GM19324 (cell line): ENCODE data around the gene HACL1.
A peak's percentile ranks its signal among the peaks of the same experiment; 100 is the strongest.
"Not testable (repeated sequence)": the region's sequence is repeated elsewhere in the genome, so short reads cannot be mapped to it uniquely, and the experiment has no call there.

ENCODE experiments used
- ATAC-seq: cut with Tn5 transposase; IDR thresholded peaks from one replicate; pipeline ENCODE4 v1.9.1; 2021; ENCODE audit warnings: mild to moderate bottlenecking, moderate library complexity; ENCODE audit not compliant: unreplicated experiment, low FRiP score

The HACL1 gene

GRCh38 chr3:15630646-15631350, 29.4 kb upstream of the HACL1 start:
- ATAC-seq: peak; percentile 36

GRCh38 chr3:15629860-15630597, 28.7 kb upstream of the HACL1 start:
- ATAC-seq: peak; percentile 90

DNA sequence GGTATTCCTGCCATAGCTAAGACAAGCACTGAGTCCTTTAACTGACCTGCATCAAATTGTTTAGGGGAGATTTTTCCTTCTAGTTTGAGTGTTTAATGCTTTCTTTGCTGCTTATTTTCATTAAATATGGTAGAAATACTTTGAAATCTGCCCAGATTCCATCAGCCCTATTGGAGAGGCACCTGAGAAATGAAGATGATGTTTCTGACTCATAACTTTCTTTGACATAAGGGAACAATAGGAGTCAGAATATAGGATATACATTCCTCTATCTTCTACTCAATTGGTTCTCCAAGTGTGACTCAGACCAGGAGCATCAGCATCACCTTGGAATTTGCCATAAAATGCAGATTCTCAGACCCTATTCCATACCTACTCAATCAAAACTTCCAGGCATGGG, 27.6 kb upstream of the HACL1 start:
- no peak for ATAC-seq

GRCh38 chr3:15623535-15624440, 22.4 kb upstream of the HACL1 start:
- ATAC-seq: no peak

- ATAC-seq: not testable (repeated sequence)
These were observed 18.5 kb upstream of the HACL1 start for GRCh38 chr3:15619659-15620464.

DNA sequence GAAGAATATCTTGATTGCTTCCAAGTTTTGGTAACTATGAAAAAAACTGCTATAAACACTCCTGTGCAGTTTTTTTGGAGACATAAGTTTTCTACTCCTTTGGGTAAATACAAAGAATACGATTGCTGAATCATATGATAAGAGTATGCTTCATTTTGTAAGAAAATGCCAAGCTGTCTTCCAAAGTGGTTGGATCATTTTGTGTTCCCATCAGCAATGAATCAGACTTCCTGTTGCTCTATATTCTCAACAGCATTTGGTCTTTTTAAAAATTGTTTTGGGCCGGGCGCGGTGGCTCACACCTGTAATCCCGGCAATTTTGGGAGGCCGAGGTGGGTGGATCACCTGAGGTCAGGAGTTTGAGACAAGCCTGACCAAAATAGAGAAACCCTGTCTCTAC, 14.7 kb upstream of the HACL1 start:
- ATAC-seq: no peak

DNA sequence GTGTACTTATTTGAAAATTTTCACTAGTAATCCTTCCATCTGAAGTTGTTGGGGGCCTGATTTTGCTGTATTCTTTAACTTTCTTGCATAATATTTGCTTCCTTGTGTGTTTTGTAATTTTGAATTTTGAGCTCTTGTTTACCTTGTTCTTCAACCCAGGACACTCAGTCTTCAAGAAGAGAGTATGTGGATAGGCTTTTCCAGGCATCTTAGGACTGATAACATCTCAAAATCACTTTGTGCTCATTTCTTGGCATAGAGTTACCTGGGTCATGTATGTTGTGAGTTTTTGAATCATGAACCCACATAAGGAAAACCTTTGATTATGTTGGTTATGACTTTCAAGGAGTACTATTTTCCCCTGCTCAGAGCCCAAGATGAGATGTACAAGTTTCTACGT, 13.6 kb upstream of the HACL1 start:
- no peak for ATAC-seq

DNA sequence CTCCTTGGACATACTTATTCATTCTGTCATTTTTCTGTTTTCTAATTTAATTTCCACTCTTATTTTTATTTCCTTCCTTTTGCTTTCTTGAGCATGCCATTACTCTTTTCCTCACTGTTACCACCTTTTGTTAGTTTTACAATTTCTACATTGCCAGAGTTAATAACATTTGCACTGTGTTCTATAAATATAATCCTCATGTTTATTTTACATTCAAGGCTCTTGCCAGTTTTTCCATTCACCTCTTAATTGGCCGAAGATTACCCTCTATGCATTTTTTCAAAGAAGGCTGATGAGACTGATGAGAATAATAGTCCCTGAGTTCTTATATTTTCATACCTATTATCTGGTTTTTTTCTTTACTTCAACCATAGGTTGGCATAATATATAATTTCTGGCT, 10.6 kb upstream of the HACL1 start:
- no peak for ATAC-seq

DNA sequence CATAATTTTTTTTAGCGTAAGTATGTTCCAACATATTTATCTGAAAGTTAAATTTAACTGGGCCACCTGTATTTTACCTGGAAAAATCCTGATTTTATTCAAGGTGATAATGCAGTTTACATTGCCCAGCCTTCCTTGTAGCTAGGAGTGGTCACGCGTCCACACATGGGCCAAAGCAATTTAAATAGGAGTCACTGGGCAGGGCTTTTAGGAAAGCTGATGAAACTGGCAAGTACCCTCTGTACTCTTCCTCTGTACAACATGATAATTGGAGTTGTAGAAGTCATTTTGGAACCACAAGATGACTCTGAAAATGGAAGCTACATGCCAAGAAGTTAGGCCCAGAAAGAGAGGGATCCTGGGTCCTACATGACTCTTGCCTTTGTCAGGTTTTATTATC, 9.6 kb upstream of the HACL1 start:
- ATAC-seq: no peak

DNA sequence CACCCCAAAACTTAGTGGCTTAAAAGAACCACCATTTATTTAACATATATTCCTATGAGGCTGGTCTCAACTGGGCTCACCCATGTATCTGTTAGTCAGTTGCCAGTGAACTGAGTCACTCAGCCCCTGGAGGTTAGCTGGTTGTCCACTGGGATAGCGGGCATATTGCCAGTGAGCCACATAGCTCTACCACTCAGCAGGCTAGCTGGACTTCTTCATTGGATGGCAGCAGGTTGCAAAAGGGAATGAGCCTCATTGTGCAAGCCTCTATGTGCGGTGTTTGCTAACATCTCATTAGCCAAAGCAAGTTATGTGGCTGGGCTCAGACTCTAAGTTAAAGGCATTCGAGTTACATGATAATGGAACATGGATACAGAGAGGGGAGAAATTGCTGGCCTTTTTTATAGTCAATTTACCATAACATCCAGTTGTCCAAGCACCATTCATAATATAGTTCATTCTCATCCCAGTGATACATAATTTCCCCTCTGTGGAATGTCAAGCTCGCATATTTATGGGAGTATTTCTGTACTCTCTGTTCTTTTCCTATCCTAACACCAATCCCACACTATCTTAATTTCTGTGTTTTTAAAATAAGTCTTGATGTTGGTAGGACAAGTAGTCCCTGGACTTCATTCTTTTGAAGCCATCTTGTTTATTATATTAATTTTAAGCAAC, 8.9 kb upstream of the HACL1 start:
- no peak for ATAC-seq

- ATAC-seq: no peak
These were observed 5.1 kb upstream of the HACL1 start for GRCh38 chr3:15606434-15606891.

DNA sequence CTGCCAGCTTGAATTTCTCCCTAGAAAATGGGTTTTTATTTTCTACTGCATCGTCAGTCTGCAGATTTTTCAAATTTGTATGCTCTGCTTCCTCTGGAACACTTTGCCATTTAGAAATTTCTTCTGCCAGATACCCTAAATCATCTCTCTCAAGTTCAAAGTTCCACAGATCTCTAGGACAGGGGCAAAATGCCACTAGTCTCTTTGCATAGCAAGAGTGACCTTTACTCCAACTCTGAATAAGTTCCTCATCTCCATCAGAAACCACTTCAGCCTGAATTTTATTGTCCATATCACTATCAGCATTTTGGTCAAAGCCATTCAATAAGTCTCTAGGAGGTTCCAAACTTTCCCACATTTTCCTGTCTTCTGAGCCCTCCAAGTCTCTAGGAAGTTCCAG, 3.2 kb upstream of the HACL1 start:
- ATAC-seq: not testable (repeated sequence)

GRCh38 chr3:15602816-15603215, 1.4 kb upstream of the HACL1 start:
- not testable (repeated sequence) for ATAC-seq

DNA sequence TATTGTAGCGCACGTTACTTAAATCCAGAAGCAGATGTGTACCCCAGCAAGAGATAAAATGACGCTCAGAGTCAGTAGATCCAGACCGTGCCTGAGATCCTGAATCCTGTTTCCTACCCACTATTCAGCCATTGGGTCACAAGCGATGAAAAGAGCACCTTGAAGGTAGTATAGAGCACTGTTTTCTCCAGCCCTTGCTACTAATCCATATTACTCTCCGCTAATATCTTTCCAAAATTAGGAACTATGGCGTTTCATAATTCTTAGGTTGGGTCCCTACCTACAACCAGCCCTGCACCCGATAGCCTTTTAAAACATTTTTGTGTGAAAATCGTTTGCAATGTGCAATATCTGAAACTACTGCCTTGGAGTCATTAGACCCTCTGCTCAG, 772 bp upstream of the HACL1 start:
- ATAC-seq: no peak

- ATAC-seq: peak; percentile 8
These were observed 347 bp downstream of the HACL1 start for GRCh38 chr3:15601046-15601398.

GRCh38 chr3:15595955-15596354, 5.4 kb downstream of the HACL1 start:
- ATAC-seq: no peak

- ATAC-seq: no peak
These were observed 8.4 kb downstream of the HACL1 start for GRCh38 chr3:15592968-15593367.

- ATAC-seq: no peak
These were observed 9.4 kb downstream of the HACL1 start for GRCh38 chr3:15591928-15592327.

DNA sequence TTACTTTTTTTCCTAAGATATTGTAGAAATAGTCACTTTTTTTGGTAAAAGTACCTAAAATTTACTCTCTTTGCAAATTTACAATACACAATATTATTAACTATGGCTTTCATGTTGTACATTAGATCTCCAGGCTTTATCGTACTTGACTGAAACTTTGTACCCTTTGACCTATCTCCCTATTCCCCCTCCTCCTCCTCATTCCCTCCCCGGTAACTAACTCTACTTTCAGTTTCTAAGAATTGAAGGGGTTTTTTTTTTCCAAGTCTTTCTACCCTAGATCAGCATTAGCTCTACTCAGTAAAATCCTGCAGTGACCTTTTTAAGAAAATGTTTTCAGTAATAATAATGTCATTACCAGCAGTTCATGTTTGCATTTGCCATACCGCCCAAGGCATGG, 10.1 kb downstream of the HACL1 start:
- no peak for ATAC-seq
